GM12873 (cell line): ENCODE results near the gene GPER1.

Experiments used
- CTCF ChIP-seq: IDR thresholded peaks from 2 replicates; pipeline ENCODE4 v1.5.1; 2012; ENCODE audit warnings: low read depth, mild to moderate bottlenecking, moderate library complexity, low read length, control low read depth; ENCODE audit not compliant: insufficient read depth; ENCODE audit errors: missing control alignments

The GPER1 gene

GRCh38 chr7:1066242-1066588 lies 21.7 kb upstream of the GPER1 start:
- TF ChIP-seq CTCF, result no peak

GRCh38 chr7:1068013-1068412 lies 19.9 kb upstream of the GPER1 start:
- TF ChIP-seq CTCF, result no peak

- no peak for TF ChIP-seq CTCF
These were observed 19.3 kb upstream of the GPER1 start for GRCh38 chr7:1068619-1069018.

- no peak for TF ChIP-seq CTCF
These were observed 17.3 kb upstream of the GPER1 start for GRCh38 chr7:1070544-1071011.

GRCh38 chr7:1071731-1072254 lies 16.1 kb upstream of the GPER1 start:
- TF ChIP-seq CTCF, result no peak

- TF ChIP-seq CTCF, result no peak
These were observed 14.6 kb upstream of the GPER1 start for GRCh38 chr7:1073142-1073977.

GRCh38 chr7:1074593-1075431 lies 13.1 kb upstream of the GPER1 start:
- no peak for TF ChIP-seq CTCF
